Measurements from ENCODE around the gene TOGARAM2. TPM values are rescaled to one million over a fixed set of nuclear protein-coding genes. Genes with fewer than 3 reads are reported as not detected.

TOGARAM2 gene
- polyA plus RNA-seq, 1 donor (not counting 4 experiments of a cell fraction or from before 2014, with no cell fraction given): 0.10 TPM

DNA sequence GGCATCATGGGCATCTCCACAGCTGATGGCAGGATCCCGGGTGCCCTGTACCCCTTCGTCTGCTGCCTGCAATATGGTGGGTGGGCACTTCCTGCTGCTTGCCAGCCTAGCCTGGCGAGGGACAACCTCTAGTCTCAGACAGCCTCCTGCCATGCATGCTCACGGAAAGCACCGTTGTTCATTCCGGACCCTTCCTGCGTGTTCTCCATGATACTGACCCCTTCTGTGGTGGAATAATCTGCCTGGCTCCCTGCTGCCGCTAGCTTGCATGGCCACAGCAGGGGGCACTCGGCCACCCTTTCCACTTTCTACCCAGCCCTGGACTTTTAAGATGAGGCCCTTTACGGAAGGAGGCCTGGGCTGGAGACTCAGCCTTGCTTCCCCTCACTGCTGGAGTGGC lies 81.3 kb downstream of the TOGARAM2 start:
- Histone ChIP-seq H3K27me3 (ENCODE audit: control insufficient read depth, extremely low read depth, insufficient read depth, low read length) (no peaks in the 10 kb centered on the region), H3K9ac (ENCODE audit: control insufficient read depth, extremely low read depth, insufficient read depth, low read length) (no peak overlapping the region), H3K4me2 (ENCODE audit: control insufficient read depth, extremely low read depth, insufficient read depth, low read depth, low read length) (no peak overlapping the region), H3K9me3 (ENCODE audit: control insufficient read depth, low read depth, low read length) (no peaks in the 10 kb centered on the region), H3K4me1 (ENCODE audit: control insufficient read depth, extremely low read depth, insufficient read depth, low read length) (peaks cover 41% of the 10 kb centered on the region), H2AFZ (ENCODE audit: control insufficient read depth, low read length) (no peak overlapping the region), H3K79me2 (ENCODE audit: control insufficient read depth, insufficient read depth, low read length) (no peaks in the 10 kb centered on the region), H3K9me1 (ENCODE audit: control insufficient read depth, extremely low read depth, insufficient read depth, low read length) (no peaks in the 10 kb centered on the region), H4K20me1 (ENCODE audit: control insufficient read depth, extremely low read depth, insufficient read depth, low read length) (no peaks in the 10 kb centered on the region), H3K36me3 (ENCODE audit: control insufficient read depth in 2 of 2, extremely low read depth in 1 of 2, insufficient read depth in 2 of 2, low read length in 2 of 2) (no peaks in the 10 kb centered on the region), H3K27ac (ENCODE audit: control insufficient read depth, insufficient read depth, low read length) (no peak overlapping the region), H3K4me3 (ENCODE audit: control insufficient read depth in 2 of 3, extremely low read depth in 1 of 3, insufficient read depth in 2 of 3, low read depth in 1 of 3, low read length in 3 of 3) (no peak overlapping the region)
- no peak for DNase-seq (ENCODE audit: low read depth, low spot score)
- dilution Hi-C loops (cut with MboI; ENCODE audit: extremely low pct_ligation_motif_present, low sequenced_read_pairs): loop anchor here (25.0 kb wide), 1 partner anchor 125 kb away; no protein-coding TSS in a partner anchor
- no peak for FAIRE-seq
- TF ChIP-seq, protein P1, sequence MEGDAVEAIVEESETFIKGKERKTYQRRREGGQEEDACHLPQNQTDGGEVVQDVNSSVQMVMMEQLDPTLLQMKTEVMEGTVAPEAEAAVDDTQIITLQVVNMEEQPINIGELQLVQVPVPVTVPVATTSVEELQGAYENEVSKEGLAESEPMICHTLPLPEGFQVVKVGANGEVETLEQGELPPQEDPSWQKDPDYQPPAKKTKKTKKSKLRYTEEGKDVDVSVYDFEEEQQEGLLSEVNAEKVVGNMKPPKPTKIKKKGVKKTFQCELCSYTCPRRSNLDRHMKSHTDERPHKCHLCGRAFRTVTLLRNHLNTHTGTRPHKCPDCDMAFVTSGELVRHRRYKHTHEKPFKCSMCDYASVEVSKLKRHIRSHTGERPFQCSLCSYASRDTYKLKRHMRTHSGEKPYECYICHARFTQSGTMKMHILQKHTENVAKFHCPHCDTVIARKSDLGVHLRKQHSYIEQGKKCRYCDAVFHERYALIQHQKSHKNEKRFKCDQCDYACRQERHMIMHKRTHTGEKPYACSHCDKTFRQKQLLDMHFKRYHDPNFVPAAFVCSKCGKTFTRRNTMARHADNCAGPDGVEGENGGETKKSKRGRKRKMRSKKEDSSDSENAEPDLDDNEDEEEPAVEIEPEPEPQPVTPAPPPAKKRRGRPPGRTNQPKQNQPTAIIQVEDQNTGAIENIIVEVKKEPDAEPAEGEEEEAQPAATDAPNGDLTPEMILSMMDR (optimal IDR thresholded peaks at IDR 0.05 in 1 of 3, IDR thresholded peaks at IDR 0.05 in 1 of 3, conservative IDR thresholded peaks at IDR 0.05 in 1 of 3; ENCODE audit: extremely low read depth in 1 of 3, insufficient read depth in 2 of 3, low read length in 3 of 3): no peak
- no peak for TF ChIP-seq EZH2 (IDR thresholded peaks at IDR 0.05; ENCODE audit: low read length)

DNA sequence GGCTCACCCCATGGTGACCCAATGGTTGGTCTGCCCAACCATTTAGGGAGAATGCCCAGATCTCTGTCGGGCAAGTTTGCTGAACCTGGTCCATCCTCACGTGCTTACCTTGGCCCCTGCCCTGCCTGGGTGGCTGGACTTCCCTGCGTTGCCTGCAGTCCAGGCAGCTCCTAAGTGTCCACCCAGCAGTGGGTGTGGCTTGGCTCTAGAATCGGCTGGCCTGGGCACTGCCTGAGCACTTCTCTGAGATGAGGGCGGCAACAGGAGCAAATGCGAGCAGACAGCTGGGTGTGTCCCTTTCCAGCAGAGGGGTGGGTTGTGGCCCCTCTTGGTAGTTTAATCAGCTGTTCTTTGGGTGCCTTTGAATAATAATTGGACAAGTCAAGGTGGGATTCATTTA lies 82.0 kb downstream of the TOGARAM2 start:
- Histone ChIP-seq H2AFZ (ENCODE audit: control insufficient read depth, low read length) (no peak overlapping the region), H3K4me1 (ENCODE audit: control insufficient read depth, extremely low read depth, insufficient read depth, low read length) (peaks cover 48% of the 10 kb centered on the region), H3K4me2 (ENCODE audit: control insufficient read depth, extremely low read depth, insufficient read depth, low read depth, low read length) (no peak overlapping the region), H3K36me3 (ENCODE audit: control insufficient read depth in 2 of 2, extremely low read depth in 1 of 2, insufficient read depth in 2 of 2, low read length in 2 of 2) (no peaks in the 10 kb centered on the region), H3K4me3 (ENCODE audit: control insufficient read depth in 2 of 3, extremely low read depth in 1 of 3, insufficient read depth in 2 of 3, low read depth in 1 of 3, low read length in 3 of 3) (no peak overlapping the region), H3K9me1 (ENCODE audit: control insufficient read depth, extremely low read depth, insufficient read depth, low read length) (no peaks in the 10 kb centered on the region), H3K9me3 (ENCODE audit: control insufficient read depth, low read depth, low read length) (no peaks in the 10 kb centered on the region), H3K27ac (ENCODE audit: control insufficient read depth, insufficient read depth, low read length) (no peak overlapping the region), H4K20me1 (ENCODE audit: control insufficient read depth, extremely low read depth, insufficient read depth, low read length) (no peaks in the 10 kb centered on the region), H3K79me2 (ENCODE audit: control insufficient read depth, insufficient read depth, low read length) (no peaks in the 10 kb centered on the region), H3K27me3 (ENCODE audit: control insufficient read depth, extremely low read depth, insufficient read depth, low read length) (no peaks in the 10 kb centered on the region), H3K9ac (ENCODE audit: control insufficient read depth, extremely low read depth, insufficient read depth, low read length) (no peak overlapping the region)
- dilution Hi-C loops (cut with MboI; ENCODE audit: extremely low pct_ligation_motif_present, low sequenced_read_pairs): loop anchor here (25.0 kb wide), 1 partner anchor 124 kb away; no protein-coding TSS in a partner anchor
- no peak for DNase-seq (ENCODE audit: low read depth, low spot score)
- no peak for TF ChIP-seq EZH2 (IDR thresholded peaks at IDR 0.05; ENCODE audit: low read length)
- TF ChIP-seq, protein P1 (optimal IDR thresholded peaks at IDR 0.05 in 1 of 3, IDR thresholded peaks at IDR 0.05 in 1 of 3, conservative IDR thresholded peaks at IDR 0.05 in 1 of 3; ENCODE audit: extremely low read depth in 1 of 3, insufficient read depth in 2 of 3, low read length in 3 of 3): no peak
- FAIRE-seq: no peak

Measured in keratinocyte (primary cell).